Ishikawa (cell line): ENCODE results near the gene NLGN4X.

Source experiments
- EP300 ChIP-seq: IDR thresholded peaks from 2 replicates; pipeline ENCODE4 v1.6.1; 2012; ENCODE audit warnings: borderline replicate concordance
- TAF1 ChIP-seq: IDR thresholded peaks from 2 replicates; pipeline ENCODE4 v1.6.1; 2012; ENCODE audit warnings: low read depth, mild to moderate bottlenecking
- TEAD4 ChIP-seq: IDR thresholded peaks from 2 replicates; pipeline ENCODE4 v1.6.1; 2012
- TF ChIP-seq, protein P1 (sequence below): IDR thresholded peaks from 2 replicates; pipeline ENCODE4 v1.6.1; 2012
- TF ChIP-seq, protein P2 (sequence below): IDR thresholded peaks from 2 replicates; pipeline ENCODE4 v1.6.1; 2012; ENCODE audit warnings: low read depth, mild to moderate bottlenecking

DNA sequence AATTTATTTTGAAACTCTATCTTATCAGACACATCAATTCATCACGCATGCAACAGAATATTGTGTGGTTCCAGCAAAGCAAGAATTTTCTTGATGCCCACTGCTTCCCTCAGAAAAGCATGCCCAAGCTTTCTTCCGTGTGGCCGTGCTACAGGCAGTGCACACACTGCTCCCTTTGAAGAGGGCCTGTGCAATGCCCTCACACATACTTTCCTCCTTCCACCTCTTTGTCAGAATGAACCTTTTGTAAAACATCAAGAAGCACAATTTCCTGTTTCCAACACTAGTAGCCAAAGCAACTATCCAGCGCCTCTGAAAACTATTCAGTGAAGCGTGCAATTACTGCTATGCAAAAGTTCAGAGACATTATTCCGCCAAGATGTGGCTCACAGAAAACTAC is 201.7 kb downstream of the NLGN4X start:
- TF ChIP-seq EP300, result no peak
- TF ChIP-seq, protein P1, sequence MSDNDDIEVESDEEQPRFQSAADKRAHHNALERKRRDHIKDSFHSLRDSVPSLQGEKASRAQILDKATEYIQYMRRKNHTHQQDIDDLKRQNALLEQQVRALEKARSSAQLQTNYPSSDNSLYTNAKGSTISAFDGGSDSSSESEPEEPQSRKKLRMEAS, result no peak
- TF ChIP-seq TAF1, result no peak
- TF ChIP-seq, protein P2, sequence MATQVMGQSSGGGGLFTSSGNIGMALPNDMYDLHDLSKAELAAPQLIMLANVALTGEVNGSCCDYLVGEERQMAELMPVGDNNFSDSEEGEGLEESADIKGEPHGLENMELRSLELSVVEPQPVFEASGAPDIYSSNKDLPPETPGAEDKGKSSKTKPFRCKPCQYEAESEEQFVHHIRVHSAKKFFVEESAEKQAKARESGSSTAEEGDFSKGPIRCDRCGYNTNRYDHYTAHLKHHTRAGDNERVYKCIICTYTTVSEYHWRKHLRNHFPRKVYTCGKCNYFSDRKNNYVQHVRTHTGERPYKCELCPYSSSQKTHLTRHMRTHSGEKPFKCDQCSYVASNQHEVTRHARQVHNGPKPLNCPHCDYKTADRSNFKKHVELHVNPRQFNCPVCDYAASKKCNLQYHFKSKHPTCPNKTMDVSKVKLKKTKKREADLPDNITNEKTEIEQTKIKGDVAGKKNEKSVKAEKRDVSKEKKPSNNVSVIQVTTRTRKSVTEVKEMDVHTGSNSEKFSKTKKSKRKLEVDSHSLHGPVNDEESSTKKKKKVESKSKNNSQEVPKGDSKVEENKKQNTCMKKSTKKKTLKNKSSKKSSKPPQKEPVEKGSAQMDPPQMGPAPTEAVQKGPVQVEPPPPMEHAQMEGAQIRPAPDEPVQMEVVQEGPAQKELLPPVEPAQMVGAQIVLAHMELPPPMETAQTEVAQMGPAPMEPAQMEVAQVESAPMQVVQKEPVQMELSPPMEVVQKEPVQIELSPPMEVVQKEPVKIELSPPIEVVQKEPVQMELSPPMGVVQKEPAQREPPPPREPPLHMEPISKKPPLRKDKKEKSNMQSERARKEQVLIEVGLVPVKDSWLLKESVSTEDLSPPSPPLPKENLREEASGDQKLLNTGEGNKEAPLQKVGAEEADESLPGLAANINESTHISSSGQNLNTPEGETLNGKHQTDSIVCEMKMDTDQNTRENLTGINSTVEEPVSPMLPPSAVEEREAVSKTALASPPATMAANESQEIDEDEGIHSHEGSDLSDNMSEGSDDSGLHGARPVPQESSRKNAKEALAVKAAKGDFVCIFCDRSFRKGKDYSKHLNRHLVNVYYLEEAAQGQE, result no peak
- TF ChIP-seq TEAD4, result no peak
